Dermis lymphatic vessel endothelial cell (primary cell): ENCODE results near the gene CTIF. TPM values are rescaled to one million over a fixed set of nuclear protein-coding genes. Genes with fewer than 3 reads are reported as not detected.

Experiments
- total RNA-seq: library from RNA; depleted of rRNA; stranded (reverse); fragments of >200 nt; gene quantifications from 2 replicates; pipeline ENCODE4 v1.2.1, GENCODE V29; 2014

Gene CTIF
- 12.8 and 16.8 TPM in 2 replicates for total RNA-seq

GRCh38 chr18:48538531-48539405 is at the start of gene CTIF:
CTIF (plus strand) TSS chr18:48539031; CDS start chr18:48619566, 80,535 bp downstream.

Other genes with a start within 250 kb of the CTIF start
- gene ZBTB7C, start 129.6 kb upstream of the CTIF start, total RNA-seq, result not detected in 2 replicates